ENCODE results near the gene MIER1.
A peak's percentile ranks its signal among the peaks of the same experiment; 100 is the strongest.
"Not testable (repeated sequence)": the region's sequence is repeated elsewhere in the genome, so short reads cannot be mapped to it uniquely, and the experiment has no call there.

The MIER1 gene

DNA sequence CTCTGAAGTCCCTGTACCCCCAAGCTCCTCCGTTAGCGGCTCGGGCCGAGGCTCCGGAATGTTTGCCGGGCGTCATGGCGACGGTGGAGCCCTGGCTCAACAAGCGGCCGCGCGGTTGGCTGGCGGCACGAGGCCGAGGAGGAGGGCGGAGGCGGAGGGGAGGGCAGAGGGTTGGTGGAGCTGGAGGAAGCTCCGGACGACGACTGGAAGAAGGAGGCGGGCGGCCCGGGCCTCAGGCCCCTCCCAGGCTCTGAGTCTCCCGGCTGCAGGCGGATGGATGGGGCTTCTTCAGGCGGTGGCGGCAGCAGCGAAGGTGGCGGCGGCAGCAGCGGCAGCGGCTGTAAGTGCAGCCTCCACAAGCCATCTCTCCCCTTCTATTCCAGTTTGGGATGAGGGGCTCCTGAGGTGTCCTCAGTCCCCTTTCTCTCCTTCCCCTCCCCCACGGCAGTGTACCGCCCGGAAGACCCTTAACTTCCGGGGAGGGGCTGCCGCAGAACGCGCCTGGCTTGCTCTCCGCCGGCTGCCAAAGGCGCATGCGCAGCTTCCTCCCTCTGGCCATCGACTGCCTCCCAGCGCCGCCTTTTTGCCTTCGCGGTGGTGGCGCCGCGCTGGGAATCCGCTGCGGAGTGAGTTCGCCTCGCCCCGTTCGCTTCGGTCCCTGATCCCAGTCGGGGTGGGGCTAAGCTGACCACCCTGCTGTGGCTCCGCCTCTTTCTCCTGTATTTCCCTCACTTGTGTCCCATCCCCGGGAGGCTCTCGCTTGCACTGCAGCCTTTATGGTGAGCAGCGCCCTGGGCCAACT, at the start of gene MIER1, which contains the start of gene DNAI4:
MIER1 (plus strand) TSS at position 235 of the 802 bp plus-strand sequence; CDS start at position 274, 39 bp downstream.
DNAI4 (minus strand) TSS at position 101 of the 802 bp plus-strand sequence; CDS start at position 76, 25 bp downstream.
- DNase-seq (ENCODE audit: low read depth, low spot score): peak; percentile 83

- no peak for DNase-seq (ENCODE audit: low read depth, low spot score)
These were observed 48.1 kb upstream of the MIER1 start for GRCh38 chr1:66876664-66877063.

DNA sequence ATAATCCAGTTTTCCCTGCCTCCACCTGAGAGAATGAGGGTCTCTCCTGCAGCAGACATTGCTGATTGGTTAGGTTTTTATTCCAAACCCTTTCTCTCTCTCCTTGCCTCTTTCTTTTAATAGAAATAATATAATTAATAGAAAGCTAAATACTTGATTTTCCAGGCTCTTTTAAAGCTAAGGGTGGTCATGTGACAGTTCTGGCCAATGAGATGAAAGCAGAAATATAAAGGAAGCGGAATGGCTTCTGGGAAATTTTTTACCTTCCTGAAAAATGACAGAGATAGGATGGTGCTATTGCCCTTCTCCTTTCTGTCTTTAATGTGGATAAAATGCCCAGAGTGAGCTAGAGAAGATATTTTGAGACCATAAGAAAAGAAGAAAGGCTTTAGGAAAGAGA, 35.8 kb upstream of the MIER1 start:
- no peak for DNase-seq (ENCODE audit: low read depth, low spot score)

GRCh38 chr1:66890621-66891020, 34.2 kb upstream of the MIER1 start:
- no peak for DNase-seq (ENCODE audit: low read depth, low spot score)

DNA sequence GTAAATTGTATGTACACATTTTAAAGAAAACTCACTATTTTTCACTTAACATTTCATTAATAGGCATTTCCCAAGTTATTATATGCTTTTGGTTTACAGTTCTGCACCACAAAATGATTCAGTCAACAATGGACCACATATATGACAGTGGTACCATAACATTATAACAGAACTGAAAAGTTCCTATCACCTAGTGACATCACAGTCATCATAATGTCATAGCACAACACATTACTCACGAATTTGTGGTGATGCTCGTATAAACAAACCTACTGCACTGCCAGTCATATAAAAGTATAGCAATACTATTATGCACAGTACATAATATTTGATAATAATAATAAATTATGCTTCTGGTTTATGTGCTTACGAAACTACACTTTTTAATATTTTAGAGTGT, 31.1 kb upstream of the MIER1 start:
- no peak for DNase-seq (ENCODE audit: low read depth, low spot score)

- DNase-seq (ENCODE audit: low read depth, low spot score): not testable (repeated sequence)
These were observed 9.6 kb upstream of the MIER1 start for GRCh38 chr1:66915203-66915602.

GRCh38 chr1:66916320-66916719, 8.5 kb upstream of the MIER1 start:
- no peak for DNase-seq (ENCODE audit: low read depth, low spot score)

DNA sequence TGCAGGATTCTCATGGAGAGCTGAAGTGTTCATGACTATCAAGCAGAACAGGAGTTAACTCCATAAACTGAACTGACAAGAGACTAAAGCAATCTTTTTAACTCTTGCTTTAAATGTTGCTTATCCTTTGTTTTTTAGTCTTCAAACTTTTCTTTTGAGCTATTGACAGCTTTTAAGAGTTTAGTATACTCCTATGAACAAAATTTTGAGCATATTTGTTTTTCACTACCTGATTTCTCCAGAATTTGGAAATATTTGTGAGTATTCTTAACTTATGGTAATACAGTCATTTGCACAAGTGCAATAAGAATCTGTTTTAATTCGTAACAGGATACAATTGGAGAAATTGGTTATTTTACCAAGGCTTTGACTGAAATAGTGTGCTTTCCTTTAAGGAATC, 7.3 kb upstream of the MIER1 start:
- DNase-seq (ENCODE audit: low read depth, low spot score): no peak

DNA sequence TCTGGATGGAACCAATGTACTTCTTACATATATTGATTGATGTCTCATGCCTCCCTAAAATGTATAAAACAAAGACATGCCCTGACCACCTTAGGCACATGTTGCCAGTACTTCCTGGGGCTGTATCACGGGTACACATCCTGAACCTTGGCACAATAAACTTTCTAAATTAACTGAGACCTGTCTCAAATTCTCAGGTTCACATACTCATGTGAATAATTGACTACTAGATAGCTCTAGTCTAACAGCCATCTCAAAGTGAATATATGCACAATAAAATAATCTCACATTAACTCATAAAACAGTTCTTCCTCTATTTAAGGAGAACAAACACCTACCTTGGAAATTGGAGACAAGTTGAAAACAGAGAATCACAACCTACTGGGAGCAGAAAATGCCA, 5.7 kb upstream of the MIER1 start:
- no peak for DNase-seq (ENCODE audit: low read depth, low spot score)

GRCh38 chr1:66919828-66920227, 5.0 kb upstream of the MIER1 start:
- DNase-seq (ENCODE audit: low read depth, low spot score): no peak

- no peak for DNase-seq (ENCODE audit: low read depth, low spot score)
These were observed 4.2 kb upstream of the MIER1 start for GRCh38 chr1:66920543-66920942.

GRCh38 chr1:66925558-66925910, 744 bp downstream of the MIER1 start:
- DNase-seq (ENCODE audit: low read depth, low spot score): no peak

DNA sequence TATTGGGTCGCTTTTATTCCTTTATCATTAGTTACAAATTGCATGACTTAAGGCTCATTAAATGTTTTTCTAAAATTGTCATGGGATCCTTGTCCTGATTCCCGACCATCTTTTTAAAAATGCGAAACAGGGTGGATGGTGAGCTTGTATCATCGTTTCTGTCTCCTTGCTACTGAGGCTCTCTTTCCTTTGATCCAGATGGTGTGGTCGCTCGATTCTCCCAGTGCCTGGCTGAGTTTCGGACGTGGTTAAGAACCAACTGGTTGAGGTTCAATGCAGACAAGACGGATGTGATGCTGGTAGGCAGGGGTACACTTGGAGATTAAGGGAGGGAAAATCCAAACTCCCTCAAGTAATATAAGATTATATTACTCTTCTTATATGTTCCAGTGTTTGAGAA, 1.2 kb downstream of the MIER1 start:
- no peak for DNase-seq (ENCODE audit: low read depth, low spot score)

GRCh38 chr1:66927528-66927927, 2.7 kb downstream of the MIER1 start:
- DNase-seq (ENCODE audit: low read depth, low spot score): no peak

DNA sequence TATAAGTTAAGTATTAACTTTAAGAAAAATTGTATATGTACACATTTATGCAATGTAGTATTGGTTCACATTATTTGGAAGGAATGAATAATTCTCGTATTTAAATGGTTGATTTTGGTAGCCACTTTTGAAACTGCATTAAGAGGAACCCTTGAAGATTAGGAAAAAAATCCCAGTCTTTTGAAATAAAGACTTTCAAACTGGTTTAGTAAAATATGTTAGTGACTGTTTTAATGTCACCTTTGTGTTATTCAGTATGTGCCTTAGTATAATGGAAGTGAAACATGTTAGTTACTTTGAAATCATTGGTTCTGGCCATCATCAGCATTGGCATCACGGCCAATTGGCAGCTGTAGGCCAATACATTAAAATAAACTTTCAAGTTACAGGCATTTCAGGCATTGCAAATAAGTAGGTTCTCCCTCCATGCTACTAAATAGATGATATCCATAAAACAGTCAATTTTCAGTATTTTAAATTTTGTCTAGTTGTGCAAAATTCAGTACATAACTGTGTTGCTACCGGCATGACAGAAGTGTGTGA, 4.4 kb downstream of the MIER1 start:
- DNase-seq (ENCODE audit: low read depth, low spot score): no peak

- DNase-seq (ENCODE audit: low read depth, low spot score): no peak
These were observed 4.9 kb downstream of the MIER1 start for GRCh38 chr1:66929691-66929998.

DNA sequence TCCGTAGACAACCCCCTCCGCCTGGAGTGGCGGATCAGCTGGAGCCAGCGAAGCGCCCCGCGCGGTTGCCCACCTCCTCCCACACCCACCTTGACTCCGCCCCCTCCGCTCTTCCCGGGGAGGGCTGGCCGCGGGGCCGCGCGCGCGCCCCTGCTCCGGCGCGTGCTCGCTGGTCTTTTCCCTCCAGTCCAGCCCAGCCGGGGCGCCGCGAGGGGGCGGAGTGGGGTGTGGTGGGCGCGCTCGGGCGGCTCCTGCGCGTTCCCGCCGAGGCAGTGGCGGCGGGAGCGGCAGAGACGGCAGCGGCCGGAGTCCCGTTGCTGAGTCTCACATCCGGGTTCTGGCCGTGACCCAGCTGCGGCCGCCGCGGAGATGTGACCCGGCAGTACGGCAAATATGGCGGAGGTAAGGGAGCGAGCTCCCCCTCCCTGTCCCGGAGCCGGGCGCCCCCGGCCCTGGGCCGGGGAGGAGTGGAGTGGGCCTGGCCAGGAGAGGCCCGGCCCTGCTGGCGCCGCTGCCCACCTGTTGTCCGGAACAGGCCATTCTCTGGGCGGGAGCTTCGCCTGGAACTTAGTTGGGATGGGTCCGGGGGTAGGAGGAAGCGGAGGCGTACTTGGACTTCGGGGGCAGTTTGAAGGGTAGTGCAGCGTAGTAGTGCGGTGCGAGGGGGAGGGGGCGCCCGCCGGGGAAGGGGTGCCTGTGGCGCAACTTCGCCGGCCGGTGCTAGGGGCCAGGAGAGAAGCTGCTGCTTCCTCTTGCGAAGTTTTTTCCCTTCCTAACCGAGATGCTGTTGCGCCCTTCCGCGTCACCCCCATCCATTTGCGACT, 5.4 kb downstream of the MIER1 start:
- peak; percentile 68 for DNase-seq (ENCODE audit: low read depth, low spot score)

DNA sequence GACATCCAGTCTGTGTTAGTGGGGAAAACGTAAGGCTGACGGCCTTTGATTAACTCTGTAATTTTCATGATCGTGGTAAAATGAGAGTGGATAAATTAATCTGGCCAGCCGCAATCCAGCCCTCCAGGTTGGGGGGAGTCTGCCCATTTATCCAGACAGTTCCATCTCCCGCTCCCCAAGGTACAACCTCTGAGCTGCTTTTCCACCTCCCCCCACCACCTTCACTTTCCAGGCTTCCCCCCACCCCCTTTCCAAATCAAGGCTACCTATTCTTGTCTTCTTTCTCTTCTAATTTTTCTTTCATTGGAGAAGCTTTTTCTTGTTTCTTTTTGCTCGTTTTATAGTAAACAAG, 6.0 kb downstream of the MIER1 start:
- DNase-seq (ENCODE audit: low read depth, low spot score): no peak

- DNase-seq (ENCODE audit: low read depth, low spot score): no peak
These were observed 6.8 kb downstream of the MIER1 start for GRCh38 chr1:66931590-66931989.

DNA sequence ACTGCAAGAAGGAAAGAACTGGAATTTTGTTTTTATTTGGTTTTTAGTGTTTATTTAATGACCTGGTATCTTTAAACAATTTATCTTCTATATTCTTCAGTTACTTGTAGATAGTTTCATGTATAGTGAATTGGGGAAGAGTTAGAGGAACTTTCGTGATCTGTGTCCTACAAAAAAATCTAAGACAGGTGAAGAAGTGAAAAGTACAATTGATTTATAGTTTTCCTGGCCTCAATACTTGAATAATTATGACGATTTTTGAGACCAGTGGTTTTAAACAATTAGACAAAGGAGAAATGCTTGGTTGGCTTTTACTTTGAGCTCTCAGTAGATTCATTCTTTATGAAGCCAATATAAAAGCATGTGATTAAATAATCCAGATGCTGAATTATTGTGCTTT, 7.5 kb downstream of the MIER1 start:
- no peak for DNase-seq (ENCODE audit: low read depth, low spot score)

DNA sequence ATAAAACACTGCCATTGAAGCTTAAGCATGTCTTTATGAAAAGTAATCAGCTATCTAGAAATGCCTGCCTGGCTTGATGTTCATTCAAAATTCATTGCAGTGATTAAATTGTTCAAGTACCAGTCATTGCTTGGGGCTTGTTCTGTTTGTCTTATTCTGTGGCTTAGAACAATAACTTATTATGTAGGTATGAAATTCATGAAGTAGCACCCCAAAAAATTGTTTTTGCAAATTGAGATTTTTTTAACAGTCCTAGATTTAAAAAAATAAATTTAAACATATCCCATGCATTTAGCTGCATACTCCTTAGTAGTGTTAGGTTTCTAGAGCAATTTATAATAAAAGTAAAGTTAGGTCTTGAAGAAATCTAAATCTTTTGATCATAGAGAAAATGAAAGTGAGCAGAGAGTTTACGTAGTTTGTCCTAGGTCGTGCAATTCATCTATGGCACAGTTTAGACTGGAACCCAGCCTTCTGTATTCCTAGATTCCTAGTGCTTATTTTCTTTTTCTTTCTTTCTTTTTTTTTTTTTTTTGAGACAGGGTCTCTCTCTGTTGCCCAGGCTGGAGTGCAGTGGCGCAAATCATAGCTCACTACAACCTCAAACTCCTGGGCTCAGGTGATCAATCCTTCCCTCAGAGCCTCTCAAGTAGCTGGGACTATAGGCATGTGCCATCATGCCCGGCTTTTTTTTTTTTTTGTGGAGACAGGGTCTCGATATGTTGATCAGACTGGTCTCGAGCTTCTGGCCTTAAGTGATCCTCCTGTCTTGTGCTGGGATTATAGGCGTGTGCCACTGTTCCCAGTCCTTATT, 9.3 kb downstream of the MIER1 start:
- no peak for DNase-seq (ENCODE audit: low read depth, low spot score)
